HCT116 (cell line): ENCODE results near the gene MYH11.

ENCODE experiments used
- EZH2 ChIP-seq: fragments of 200-600 bp; sonication (generic); IDR thresholded peaks from 2 replicates; pipeline ENCODE4 v1.6.1; 2017; ENCODE audit warnings: antibody characterized with exemption, mixed run types
- POLR2A ChIP-seq: IDR thresholded peaks from 2 replicates; pipeline ENCODE4 v1.7.0; 2011; ENCODE audit warnings: borderline replicate concordance; ENCODE audit not compliant: insufficient read depth, insufficient read length; ENCODE audit errors: extremely low read depth
- POLR2AphosphoS5 ChIP-seq: IDR thresholded peaks from 2 replicates; pipeline ENCODE4 v1.6.1; 2011; ENCODE audit warnings: mild to moderate bottlenecking, low read depth, low read length, moderate library complexity
- TF ChIP-seq, protein P1 (sequence below): IDR thresholded peaks from 2 replicates; pipeline ENCODE4 v1.6.1; 2012

DNA sequence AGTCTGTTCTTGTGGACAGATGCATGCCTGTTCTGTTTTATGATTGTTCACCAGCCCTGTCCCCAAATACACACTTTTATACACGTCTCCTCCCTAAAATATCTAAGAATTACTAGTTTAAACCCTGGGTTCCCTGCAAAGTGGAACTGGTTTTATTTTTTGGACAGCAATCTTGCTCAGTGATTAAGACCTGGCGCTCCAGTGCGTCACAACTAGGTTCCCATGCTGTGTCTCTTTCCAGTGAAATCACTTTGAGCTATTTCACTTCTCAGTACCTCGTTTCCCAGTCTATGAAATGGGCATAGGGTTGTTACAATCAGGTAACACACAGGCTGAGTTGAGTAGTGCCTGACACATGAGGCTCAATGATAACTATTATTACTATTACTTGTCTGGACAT lies 30.5 kb upstream of the MYH11 start:
- TF ChIP-seq, protein P1, sequence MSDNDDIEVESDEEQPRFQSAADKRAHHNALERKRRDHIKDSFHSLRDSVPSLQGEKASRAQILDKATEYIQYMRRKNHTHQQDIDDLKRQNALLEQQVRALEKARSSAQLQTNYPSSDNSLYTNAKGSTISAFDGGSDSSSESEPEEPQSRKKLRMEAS = no peak
- TF ChIP-seq EZH2 (no peak), POLR2A (no peak), POLR2AphosphoS5 (no peak)
